GM18861 (cell line): ENCODE data around the gene NCR2.

Experiments used
- ATAC-seq: cut with Tn5 transposase; IDR thresholded peaks from one replicate; pipeline ENCODE4 v1.9.1; 2021; ENCODE audit not compliant: unreplicated experiment

NCR2 gene

GRCh38 chr6:41358503-41358902 is 23.1 kb downstream of the NCR2 start:
- ATAC-seq: no peak

GRCh38 chr6:41359617-41360313 is 24.4 kb downstream of the NCR2 start:
- no peak for ATAC-seq

DNA sequence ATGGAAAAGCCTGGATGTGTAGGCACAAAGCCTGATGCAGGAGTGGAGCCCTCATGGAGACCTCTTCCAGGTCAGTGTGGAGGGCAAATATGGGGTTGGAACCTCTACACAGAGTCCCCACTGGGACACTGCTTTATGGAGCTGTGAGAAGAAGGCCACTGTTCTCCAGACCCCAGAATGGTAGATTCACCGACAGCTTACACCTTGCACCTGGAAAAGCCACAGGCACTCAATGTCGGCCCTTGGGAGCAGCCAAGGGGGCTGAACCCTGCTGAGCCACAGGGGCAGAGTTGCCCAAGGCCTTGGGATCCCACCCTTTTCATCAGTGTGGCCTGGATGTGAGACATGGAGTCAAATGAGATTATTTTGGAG is 24.9 kb downstream of the NCR2 start:
- no peak for ATAC-seq

- no peak for ATAC-seq
Observed at GRCh38 chr6:41366150-41366549, 30.7 kb downstream of the NCR2 start.

DNA sequence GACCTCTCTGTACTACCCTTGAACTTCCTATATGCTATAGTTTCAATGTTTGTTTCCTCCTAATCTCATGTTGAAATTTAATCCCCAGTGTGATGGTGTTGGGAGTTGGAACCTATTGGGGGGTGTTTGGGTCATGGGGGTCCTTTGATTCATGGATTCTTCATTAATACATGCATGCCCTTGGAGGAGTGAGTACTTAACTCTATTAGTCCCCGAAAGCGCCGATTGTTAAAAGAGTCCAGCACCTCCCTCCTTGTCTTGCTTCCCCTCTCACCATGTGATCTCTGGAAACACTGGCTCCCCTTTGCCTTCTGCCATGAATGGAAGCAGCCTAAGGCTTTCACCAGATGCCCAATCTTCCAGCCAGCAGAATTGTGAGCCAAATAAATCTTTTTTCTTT is 31.7 kb downstream of the NCR2 start:
- no peak for ATAC-seq

GRCh38 chr6:41367700-41368099 is 32.3 kb downstream of the NCR2 start:
- ATAC-seq: no peak

DNA sequence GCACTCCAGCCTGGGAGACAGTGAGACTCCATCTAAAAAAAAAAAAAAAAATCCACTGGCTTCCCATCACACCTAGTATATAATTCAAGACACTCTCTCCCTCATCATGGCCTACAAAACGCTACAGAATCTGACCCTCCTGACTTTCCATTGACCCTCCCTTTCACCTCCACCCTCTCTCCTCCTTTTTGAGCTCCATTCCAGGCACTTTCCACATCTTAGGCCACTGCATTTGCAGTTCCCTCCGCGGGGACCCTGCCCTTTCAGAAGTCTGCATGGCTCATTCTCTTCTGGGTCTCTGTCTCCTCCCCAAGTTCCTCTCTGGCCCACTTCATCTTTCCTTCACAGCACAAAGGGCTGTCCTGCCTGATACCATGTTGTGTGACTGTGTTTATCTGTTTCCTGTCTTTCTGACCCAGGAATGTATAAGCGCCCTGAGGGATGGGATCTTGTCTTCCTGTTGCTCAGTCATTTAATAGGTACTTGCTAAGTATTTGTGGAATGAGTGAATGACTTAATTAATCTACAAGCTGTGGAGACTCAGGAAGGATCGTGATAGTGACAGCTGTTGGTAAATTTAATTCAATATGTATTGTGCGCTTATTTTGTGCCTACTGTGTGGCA is 35.2 kb downstream of the NCR2 start:
- ATAC-seq: no peak

DNA sequence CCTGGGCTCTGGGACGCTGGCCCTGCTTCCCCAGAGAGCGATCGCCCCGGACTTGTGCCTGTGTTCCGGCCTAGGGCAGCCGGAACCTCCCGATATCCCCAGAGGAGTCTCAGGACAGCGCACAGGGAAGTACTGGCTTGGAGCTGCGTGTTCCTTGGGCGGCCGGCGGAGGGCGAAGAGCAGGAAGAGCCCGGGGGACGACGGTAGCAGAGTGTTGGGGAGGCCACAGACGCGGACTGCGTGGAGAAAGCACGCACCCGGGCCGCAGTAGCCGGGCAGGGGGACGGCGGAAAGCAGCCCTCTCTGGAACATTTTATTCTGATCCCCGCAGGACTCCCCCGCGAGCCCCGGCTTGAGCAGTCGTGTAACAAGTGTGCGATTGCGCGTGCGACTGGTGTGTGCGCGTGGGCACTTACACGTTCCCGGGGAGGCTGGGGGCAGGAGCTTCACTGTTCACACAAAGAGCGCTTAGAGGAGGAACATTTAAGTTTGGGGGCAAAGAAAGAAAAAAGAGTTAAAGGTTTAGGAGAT is 36.1 kb downstream of the NCR2 start:
- no peak for ATAC-seq

GRCh38 chr6:41371992-41372831 is 36.8 kb downstream of the NCR2 start:
- ATAC-seq: no peak

DNA sequence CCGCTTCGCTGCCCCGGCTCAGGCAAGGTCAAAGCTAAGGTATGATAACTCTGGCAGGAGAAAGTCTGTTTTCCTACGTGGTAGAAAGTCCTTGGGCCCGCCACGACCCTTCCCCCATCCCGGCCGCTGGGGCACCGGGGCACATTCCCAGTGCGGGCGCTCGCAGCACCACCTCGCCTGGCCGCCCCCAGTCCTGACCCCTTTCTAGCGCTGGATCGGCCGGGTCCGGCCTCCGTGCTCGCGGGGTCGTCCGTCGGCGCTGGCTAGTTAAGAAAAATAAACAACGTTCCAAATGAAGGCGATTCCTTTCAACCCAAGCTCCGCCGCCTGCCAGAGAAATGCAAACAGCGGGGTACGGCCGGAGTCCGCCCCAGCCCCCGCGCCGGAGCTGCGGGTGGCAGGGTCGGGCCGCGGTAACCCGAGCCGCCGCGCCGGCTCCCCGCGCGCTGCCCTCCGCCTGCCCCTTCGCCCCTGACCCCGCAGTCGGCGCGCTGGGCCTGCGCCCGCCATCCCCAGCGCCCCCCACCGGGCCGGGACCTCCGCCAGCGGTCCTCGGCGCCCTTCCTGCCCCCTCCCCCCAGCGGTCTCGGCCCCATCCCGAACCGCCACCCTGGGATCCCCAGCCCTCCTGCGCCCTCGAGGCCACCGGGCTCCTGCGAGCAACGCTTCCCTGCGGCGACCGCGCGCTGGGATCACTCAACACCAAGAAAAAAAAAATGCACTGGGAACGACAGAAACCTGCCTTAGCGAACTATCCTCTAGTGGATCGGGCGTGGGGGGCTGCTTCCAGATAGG is 37.6 kb downstream of the NCR2 start:
- ATAC-seq: no peak

DNA sequence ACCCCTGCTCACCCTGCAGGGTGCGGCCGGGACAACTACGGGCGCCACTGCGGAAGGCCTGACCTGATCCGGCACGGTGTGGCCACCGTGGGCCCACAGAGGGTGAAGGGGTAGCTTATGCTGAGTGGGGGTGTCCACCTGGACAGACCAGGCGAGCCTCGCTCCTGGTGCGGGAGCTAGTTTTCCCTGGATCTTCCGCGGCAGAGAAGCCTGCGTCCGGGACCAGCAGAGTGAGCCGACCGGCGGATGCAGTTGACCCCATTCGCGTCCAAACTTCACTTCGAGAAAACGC is 38.2 kb downstream of the NCR2 start:
- ATAC-seq: no peak

DNA sequence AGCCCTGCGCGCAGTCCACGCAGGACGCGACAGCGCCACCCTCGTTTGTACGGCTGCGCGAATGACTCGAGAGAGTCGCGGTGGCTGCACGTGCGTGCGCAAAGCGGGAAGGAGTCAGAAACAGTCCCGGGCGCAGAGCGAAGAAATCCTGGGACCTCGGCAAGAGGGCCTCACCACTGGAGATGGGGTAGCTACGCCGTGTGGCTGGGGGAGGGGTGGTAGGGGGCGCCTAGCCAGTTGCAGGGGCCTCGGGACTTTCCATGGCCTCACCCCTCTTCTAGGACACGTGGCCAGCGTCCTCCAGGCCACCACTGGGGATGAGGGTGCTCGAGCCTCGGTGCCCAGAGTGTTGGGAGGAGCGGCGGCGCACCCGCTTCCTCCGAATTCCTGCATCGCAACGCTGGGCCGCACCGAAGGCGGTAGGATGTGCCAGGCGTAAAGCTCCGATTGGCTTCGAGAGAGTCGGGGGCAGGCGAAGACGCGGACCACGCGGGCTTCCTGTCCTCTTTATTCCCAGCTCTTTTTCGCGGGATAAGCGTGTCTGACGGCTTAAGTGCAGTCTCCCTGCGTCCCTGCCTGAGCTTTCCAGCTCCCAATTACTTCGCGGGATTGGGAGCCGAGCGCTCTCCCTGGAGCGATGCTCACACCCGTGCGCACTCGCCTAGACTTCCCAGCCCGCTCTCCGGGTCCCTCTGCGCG is 38.7 kb downstream of the NCR2 start:
- ATAC-seq: no peak

GRCh38 chr6:41374618-41375590 is 39.5 kb downstream of the NCR2 start:
- no peak for ATAC-seq

DNA sequence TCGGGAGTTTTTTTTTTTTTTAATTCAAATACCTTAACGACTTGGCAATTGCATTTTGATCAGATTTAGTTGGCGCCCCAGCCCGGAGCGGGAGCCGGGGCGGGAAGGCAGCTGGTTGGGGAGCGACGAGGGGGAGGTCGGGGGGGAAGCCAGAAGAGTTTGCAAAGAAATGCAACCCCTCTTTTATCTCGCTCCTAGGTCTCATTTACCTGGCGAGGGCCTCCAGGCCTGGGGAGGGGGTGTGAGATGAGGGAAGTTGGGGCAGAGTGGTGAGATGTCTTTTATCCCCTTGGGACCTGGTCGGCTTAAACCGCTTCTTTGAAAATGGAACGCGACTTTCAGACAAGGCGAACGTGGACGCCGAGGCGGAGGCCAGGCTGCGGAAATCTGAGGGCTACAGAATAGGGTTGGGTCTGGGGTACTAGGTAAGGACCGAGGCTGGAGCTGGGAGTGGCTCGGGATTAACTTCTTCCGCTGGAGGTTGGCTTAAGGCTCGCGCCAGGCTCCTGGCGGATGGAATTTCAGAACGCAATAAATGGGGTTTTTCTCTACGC is 40.3 kb downstream of the NCR2 start:
- no peak for ATAC-seq

GRCh38 chr6:41376176-41376575 is 40.8 kb downstream of the NCR2 start:
- no peak for ATAC-seq

DNA sequence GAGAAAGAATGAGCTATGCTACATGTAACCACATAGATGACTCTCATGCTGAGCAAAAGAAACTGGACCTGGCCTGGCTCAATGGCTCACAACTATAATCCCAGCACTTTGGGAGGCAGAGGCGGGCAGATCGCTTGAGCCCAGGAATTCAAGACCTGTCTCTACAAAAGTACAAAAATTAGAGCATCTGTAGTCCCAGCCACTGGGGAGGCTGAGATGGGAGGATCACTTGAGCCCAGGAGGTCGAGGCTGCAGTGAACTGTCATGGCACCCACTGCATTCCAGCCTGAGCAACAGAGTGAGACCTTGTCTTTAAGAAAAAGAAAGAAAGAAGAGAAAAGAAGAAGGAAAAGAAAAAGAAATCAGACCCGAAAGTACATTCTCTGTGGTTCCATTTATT is 41.7 kb downstream of the NCR2 start:
- ATAC-seq: no peak

- ATAC-seq: no peak
Observed at GRCh38 chr6:41379306-41379705, 43.9 kb downstream of the NCR2 start.

- ATAC-seq: no peak
Observed at GRCh38 chr6:41386594-41386993, 51.2 kb downstream of the NCR2 start.

- ATAC-seq: no peak
Observed at GRCh38 chr6:41392246-41392645, 56.8 kb downstream of the NCR2 start.
